Measurements from ENCODE around the gene TRAF3IP1.

- no peak for TF ChIP-seq POLR2A (IDR thresholded peaks at IDR 0.05)
- no peak for TF ChIP-seq CTCF (IDR thresholded peaks at IDR 0.05)
- TF ChIP-seq POLR2AphosphoS5 (IDR thresholded peaks at IDR 0.05) = no peak
- no peak for TF ChIP-seq EP300 (IDR thresholded peaks at IDR 0.05; ENCODE audit: low read depth)
Observed at GRCh38 chr2:238306672-238306998, 13.7 kb upstream of the TRAF3IP1 start.
